ENCODE results near the gene RREB1. TPM values are rescaled to one million over a fixed set of nuclear protein-coding genes. Genes with fewer than 3 reads are reported as not detected.

Gene RREB1
- total RNA-seq, 1 experiment from 2014 or later, result 61.6 TPM

DNA sequence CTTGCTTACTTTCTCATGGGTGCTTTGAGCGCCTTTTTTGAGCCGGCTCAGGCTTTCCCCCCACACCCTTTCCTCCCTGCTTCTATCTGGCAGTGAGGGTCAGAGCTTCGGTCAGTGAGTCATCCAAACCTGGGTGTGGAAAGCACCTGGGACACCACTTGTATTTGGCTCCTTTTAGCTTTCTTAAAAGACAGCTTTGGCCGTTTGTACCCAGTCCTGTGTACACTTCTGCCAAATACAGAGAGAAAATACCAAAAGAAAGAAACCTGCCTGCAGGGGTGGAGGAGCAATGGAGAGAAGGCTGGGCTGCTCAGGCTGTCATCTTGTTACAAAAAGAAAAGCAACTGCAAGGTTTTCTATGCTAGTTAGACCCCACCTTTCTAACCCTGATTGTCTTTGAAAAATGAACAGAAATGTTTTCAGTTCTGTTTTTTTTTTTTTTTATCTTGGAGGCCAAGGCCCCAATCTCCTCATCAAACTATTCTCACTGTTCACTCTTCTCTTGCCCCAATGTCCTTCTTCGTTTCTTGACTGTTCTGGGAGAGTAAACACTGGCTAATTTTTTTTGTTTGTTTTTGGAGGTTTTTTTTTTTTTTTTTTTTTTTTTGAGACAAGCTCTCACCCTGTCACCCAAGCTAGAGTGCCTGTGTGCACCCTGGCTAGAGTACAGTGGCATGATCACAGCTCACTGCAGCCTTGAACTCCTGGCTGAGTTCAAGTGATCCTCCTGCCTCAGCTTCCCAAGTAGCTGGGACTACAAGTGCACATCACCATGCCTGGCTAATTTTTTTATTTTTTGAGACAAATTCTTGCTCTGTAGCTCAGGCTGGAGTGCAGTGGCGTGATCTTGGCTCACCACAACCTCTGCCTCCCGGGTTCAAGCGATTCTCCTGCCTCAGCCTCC is 128.8 kb downstream of the RREB1 start:
- Histone ChIP-seq H3K36me3 (ENCODE audit: insufficient read depth, low read length, poor library complexity, severe bottlenecking) (peaks cover 32% of the 10 kb centered on the region), H3K4me1 (ENCODE audit: insufficient read depth, low read length, poor library complexity, severe bottlenecking) (peaks cover 19% of the 10 kb centered on the region), H3K27me3 (replicated peaks; ENCODE audit: insufficient read depth, low read depth, low read length, poor library complexity) (no peaks in the 10 kb centered on the region), H3K27ac (ENCODE audit: low read depth, low read length, poor library complexity, severe bottlenecking) (peak overlapping the region; percentile 1), H3K4me3 (ENCODE audit: low read depth, low read length, poor library complexity, severe bottlenecking) (no peak overlapping the region), H3K9me3 (ENCODE audit: low read depth, low read length, poor library complexity, severe bottlenecking) (no peaks in the 10 kb centered on the region)
- CTCF ChIA-PET, result interaction anchor here (0.6 kb wide), 1 partner anchor 39 kb away, joined by 3 read pairs; no protein-coding TSS in a partner anchor
- POLR2A ChIA-PET (ENCODE audit: low non-redundant PET), result no interaction called here
- intact Hi-C loops (cut with micrococcal nuclease; ENCODE audit: unreplicated experiment), result no loop called here
- TF ChIP-seq, protein P1, sequence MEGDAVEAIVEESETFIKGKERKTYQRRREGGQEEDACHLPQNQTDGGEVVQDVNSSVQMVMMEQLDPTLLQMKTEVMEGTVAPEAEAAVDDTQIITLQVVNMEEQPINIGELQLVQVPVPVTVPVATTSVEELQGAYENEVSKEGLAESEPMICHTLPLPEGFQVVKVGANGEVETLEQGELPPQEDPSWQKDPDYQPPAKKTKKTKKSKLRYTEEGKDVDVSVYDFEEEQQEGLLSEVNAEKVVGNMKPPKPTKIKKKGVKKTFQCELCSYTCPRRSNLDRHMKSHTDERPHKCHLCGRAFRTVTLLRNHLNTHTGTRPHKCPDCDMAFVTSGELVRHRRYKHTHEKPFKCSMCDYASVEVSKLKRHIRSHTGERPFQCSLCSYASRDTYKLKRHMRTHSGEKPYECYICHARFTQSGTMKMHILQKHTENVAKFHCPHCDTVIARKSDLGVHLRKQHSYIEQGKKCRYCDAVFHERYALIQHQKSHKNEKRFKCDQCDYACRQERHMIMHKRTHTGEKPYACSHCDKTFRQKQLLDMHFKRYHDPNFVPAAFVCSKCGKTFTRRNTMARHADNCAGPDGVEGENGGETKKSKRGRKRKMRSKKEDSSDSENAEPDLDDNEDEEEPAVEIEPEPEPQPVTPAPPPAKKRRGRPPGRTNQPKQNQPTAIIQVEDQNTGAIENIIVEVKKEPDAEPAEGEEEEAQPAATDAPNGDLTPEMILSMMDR (conservative IDR thresholded peaks at IDR 0.05; ENCODE audit: low read depth, low read length), result no peak
- no peak for TF ChIP-seq EZH2 (IDR thresholded peaks at IDR 0.05; ENCODE audit: borderline replicate concordance, low read depth, low read length, poor library complexity, severe bottlenecking)
- no TSS peak for BruUV-seq (replicated peaks)
- no peak for DNase-seq (ENCODE audit: low spot score)

DNA sequence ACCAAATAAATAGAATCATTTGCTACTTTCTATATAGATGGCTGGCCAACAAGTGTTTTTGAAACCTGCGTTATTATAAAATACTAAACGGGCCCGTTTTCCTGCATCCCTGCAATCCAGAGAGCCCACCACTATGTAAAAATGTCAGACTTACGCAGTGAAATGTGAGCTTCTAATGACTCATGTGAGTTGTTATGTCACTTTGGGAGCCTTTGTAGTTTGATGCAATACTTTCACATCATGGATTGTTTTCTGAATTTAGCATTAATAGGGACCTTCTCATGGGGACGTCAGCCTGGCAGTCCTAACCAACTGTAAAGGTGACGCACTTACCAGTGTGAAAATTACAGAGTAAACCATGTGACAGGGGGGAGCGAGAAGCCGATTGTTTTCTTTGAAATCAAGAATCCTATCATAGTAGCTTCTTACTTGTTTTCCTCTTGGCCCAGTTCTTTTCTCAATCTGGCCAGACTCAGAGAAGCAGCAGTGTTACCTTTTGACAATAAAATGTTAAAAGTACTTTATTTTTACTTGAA is 130.0 kb downstream of the RREB1 start:
- H3K36me3 ChIP-seq (ENCODE audit: insufficient read depth, low read length, poor library complexity, severe bottlenecking), result peaks cover 20% of the 10 kb centered on the region
- intact Hi-C loops (cut with micrococcal nuclease; ENCODE audit: unreplicated experiment), result no loop called here

DNA sequence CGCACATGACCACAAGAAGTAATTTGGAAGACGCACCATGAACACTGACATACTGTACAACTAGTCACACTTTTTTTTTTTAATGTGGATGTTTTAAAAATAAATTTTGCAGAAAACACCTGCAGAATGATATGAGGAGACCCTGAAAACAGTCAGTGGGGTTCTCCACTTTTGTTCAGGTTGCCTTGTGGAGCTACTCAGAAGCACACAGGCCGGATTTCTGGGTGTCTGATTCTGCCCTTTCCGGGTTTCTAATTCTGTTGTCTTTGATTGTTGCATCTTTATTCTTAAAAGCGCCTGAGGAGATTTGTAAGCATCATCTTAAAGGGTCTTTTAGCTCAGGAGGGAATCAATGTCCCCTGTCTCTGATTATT is 130.8 kb downstream of the RREB1 start:
- Histone ChIP-seq H3K4me3 (ENCODE audit: low read depth, low read length, poor library complexity, severe bottlenecking) (no peak overlapping the region), H3K27ac (ENCODE audit: low read depth, low read length, poor library complexity, severe bottlenecking) (no peak overlapping the region), H3K9me3 (ENCODE audit: low read depth, low read length, poor library complexity, severe bottlenecking) (no peaks in the 10 kb centered on the region), H3K27me3 (replicated peaks; ENCODE audit: insufficient read depth, low read depth, low read length, poor library complexity) (no peaks in the 10 kb centered on the region), H3K4me1 (ENCODE audit: insufficient read depth, low read length, poor library complexity, severe bottlenecking) (peaks cover 39% of the 10 kb centered on the region), H3K36me3 (ENCODE audit: insufficient read depth, low read length, poor library complexity, severe bottlenecking) (peaks cover 15% of the 10 kb centered on the region)
- no TSS peak for BruUV-seq (replicated peaks)
- ChIA-PET CTCF (interaction anchor here (0.6 to 1.3 kb wide), 5 partner anchors 42 to 542 kb away, joined by 3 to 4 read pairs (median 3); no protein-coding TSS in a partner anchor), POLR2A (ENCODE audit: low non-redundant PET) (no interaction called here)
- intact Hi-C loops (cut with micrococcal nuclease; ENCODE audit: unreplicated experiment), result no loop called here
- TF ChIP-seq, protein P1 (conservative IDR thresholded peaks at IDR 0.05; ENCODE audit: low read depth, low read length), result no peak
- TF ChIP-seq EZH2 (IDR thresholded peaks at IDR 0.05; ENCODE audit: borderline replicate concordance, low read depth, low read length, poor library complexity, severe bottlenecking), result no peak
- DNase-seq (ENCODE audit: low spot score), result no peak

More for the DNA sequence above, 130.0 kb downstream of the RREB1 start:
- no peak for DNase-seq (ENCODE audit: low spot score)
- CTCF ChIA-PET, result interaction anchor here (0.7 to 1.3 kb wide), 2 partner anchors 501 to 541 kb away, joined by 4 read pairs; no protein-coding TSS in a partner anchor
- H3K9me3 ChIP-seq (ENCODE audit: low read depth, low read length, poor library complexity, severe bottlenecking), result no peaks in the 10 kb centered on the region
- no TSS peak for BruUV-seq (replicated peaks)
- H3K4me3 ChIP-seq (ENCODE audit: low read depth, low read length, poor library complexity, severe bottlenecking), result no peak overlapping the region
- peaks cover 31% of the 10 kb centered on the region for H3K4me1 ChIP-seq (ENCODE audit: insufficient read depth, low read length, poor library complexity, severe bottlenecking)
- TF ChIP-seq EZH2 (IDR thresholded peaks at IDR 0.05; ENCODE audit: borderline replicate concordance, low read depth, low read length, poor library complexity, severe bottlenecking), result no peak
- TF ChIP-seq, protein P1 (conservative IDR thresholded peaks at IDR 0.05; ENCODE audit: low read depth, low read length), result no peak
- H3K27ac ChIP-seq (ENCODE audit: low read depth, low read length, poor library complexity, severe bottlenecking), result no peak overlapping the region
- POLR2A ChIA-PET (ENCODE audit: low non-redundant PET), result no interaction called here
- H3K27me3 ChIP-seq (replicated peaks; ENCODE audit: insufficient read depth, low read depth, low read length, poor library complexity), result no peaks in the 10 kb centered on the region
